PC-3 (cell line): ENCODE results near the gene SPTLC3. TPM values are rescaled to one million over a fixed set of nuclear protein-coding genes. Genes with fewer than 3 reads are reported as not detected.

Experiments
- ATAC-seq: fragments of 200-7000 bp; cut with Tn5 transposase; 2 replicates; pipeline ENCODE4 v1.9.1; 2020; ENCODE audit warnings: mild to moderate bottlenecking, moderate library complexity
- BruUV-seq: library from RNA; stranded (reverse); fragments of 400-500 nt; replicated peaks from 2 replicates; lab custom pipeline; 2021; lab: Mats Ljungman, UMichigan
- CTCF ChIA-PET: fragments of 300-600 bp; sonication (Branson Sonifier 250); formaldehyde crosslinking; loops from one replicate; lab custom pipeline; 2022; ENCODE audit warnings: antibody characterized with exemption; lab: Charles Lee
- POLR2A ChIA-PET: fragments of 300-600 bp; sonication (Branson Sonifier 250); formaldehyde crosslinking; loops from one replicate; lab custom pipeline; 2022; ENCODE audit warnings: antibody characterized with exemption; ENCODE audit not compliant: unreplicated experiment; lab: Charles Lee
- DNase-seq: peaks from one replicate; pipeline ENCODE4 v3.0.0-alpha.2; 2015
- H2AFZ ChIP-seq: fragments of 300-600 bp; sonication (generic); 2 replicates; pipeline ENCODE4 v1.6.0; 2016; ENCODE audit warnings: antibody characterized with exemption, low read length
- H3F3A ChIP-seq: fragments of 300-600 bp; sonication (generic); one replicate; pipeline ENCODE4 v1.6.0; 2017; ENCODE audit warnings: antibody characterized with exemption, low read length, control low read depth, mild to moderate bottlenecking; ENCODE audit not compliant: unreplicated experiment
- H3K27ac ChIP-seq: fragments of 300-600 bp; sonication (generic); 2 replicates; pipeline ENCODE4 v1.5.1; 2016; ENCODE audit warnings: mild to moderate bottlenecking, low read length
- H3K27me3 ChIP-seq: fragments of 300-600 bp; sonication (generic); 2 replicates; pipeline ENCODE4 v1.6.1; 2016; ENCODE audit warnings: low read length, mixed read lengths
- H3K36me3 ChIP-seq: fragments of 300-600 bp; sonication (generic); 2 replicates; pipeline ENCODE4 v1.6.1; 2016; ENCODE audit warnings: low read depth, mixed run types, low read length, mixed read lengths
- H3K4me1 ChIP-seq: fragments of 300-600 bp; sonication (generic); 2 replicates; pipeline ENCODE4 v1.5.1; 2016; ENCODE audit warnings: low read length; ENCODE audit not compliant: insufficient read depth
- H3K4me2 ChIP-seq: fragments of 300-600 bp; sonication (generic); 2 replicates; pipeline ENCODE4 v1.6.0; 2016; ENCODE audit warnings: low read length
- H3K4me3 ChIP-seq: fragments of 300-600 bp; sonication (generic); 2 replicates; pipeline ENCODE4 v1.5.1; 2016; ENCODE audit warnings: mild to moderate bottlenecking, low read length, mixed read lengths
- H3K79me2 ChIP-seq: fragments of 300-600 bp; sonication (generic); 2 replicates; pipeline ENCODE4 v1.6.1; 2017; ENCODE audit warnings: low read length, mixed read lengths
- H3K9ac ChIP-seq: fragments of 300-600 bp; sonication (generic); 2 replicates; pipeline ENCODE4 v1.6.0; 2016; ENCODE audit warnings: mild to moderate bottlenecking, low read length
- H3K9me2 ChIP-seq: fragments of 300-600 bp; sonication (generic); replicated peaks from 2 replicates; pipeline ENCODE4 v1.6.1; 2016; ENCODE audit warnings: mixed run types, low read length, mixed read lengths
- H3K9me3 ChIP-seq: fragments of 300-600 bp; sonication (generic); 2 replicates; pipeline ENCODE4 v1.6.1; 2016; ENCODE audit warnings: low read length, mixed read lengths
- H4K20me1 ChIP-seq: fragments of 300-600 bp; sonication (generic); 2 replicates; pipeline ENCODE4 v1.6.1; 2016; ENCODE audit warnings: low read length, mixed read lengths
- CTCF ChIP-seq: fragments of 300-600 bp; sonication (generic); conservative IDR thresholded peaks from 2 replicates; pipeline ENCODE4 v1.5.1; 2017; ENCODE audit warnings: antibody characterized with exemption, low read depth, mild to moderate bottlenecking, low read length
- EZH2 ChIP-seq: fragments of 300-600 bp; sonication (generic); IDR thresholded peaks from one replicate; pipeline ENCODE4 v1.6.1; 2017; ENCODE audit warnings: antibody characterized with exemption, mild to moderate bottlenecking, low read length; ENCODE audit not compliant: unreplicated experiment
- EZH2phosphoT487 ChIP-seq: fragments of 300-600 bp; sonication (generic); IDR thresholded peaks from 2 replicates; pipeline ENCODE4 v1.6.1; 2018; ENCODE audit warnings: mild to moderate bottlenecking, antibody characterized with exemption, low read length, borderline replicate concordance
- intact Hi-C: fragments of 100-400 bp; cut with micrococcal nuclease; formaldehyde crosslinking; loops from 2 replicates; pipeline ENCODE4 v1.9.0; 2023
- total RNA-seq: library from RNA; depleted of rRNA; stranded (reverse); fragments of >200 nt; gene quantifications from 2 replicates; pipeline ENCODE4 v1.2.3, GENCODE V29; 2014

SPTLC3 gene
- total RNA-seq, 1 experiment from 2014 or later: 16.3 TPM

- H3K27me3 ChIP-seq: no peaks in the 10 kb centered on the region
- H3K9me3 ChIP-seq: no peaks in the 10 kb centered on the region
- POLR2A ChIA-PET: no interaction called here
- no TSS peak for BruUV-seq
- DNase-seq (no peak), ATAC-seq (no peak)
- intact Hi-C loops: no loop called here
- H3K4me3 ChIP-seq: no peak overlapping the region
- no peaks in the 10 kb centered on the region for H3K9me2 ChIP-seq
- no peak overlapping the region for H3K4me2 ChIP-seq
- no peaks in the 10 kb centered on the region for H3K79me2 ChIP-seq
- H3K9ac ChIP-seq: no peak overlapping the region
- TF ChIP-seq CTCF (no peak), EZH2 (no peak), EZH2phosphoT487 (no peak)
- H3K36me3 ChIP-seq: no peaks in the 10 kb centered on the region
- peaks cover 5% of the 10 kb centered on the region; the same call in 1 of the 2 replicates for H3K4me1 ChIP-seq
- H4K20me1 ChIP-seq: no peaks in the 10 kb centered on the region
- H3F3A ChIP-seq: no peaks in the 10 kb centered on the region
- H2AFZ ChIP-seq: no peak overlapping the region
- no peak overlapping the region for H3K27ac ChIP-seq
- CTCF ChIA-PET: no interaction called here
Measured at GRCh38 chr20:12976720-12977309, 32.0 kb upstream of the SPTLC3 start.

GRCh38 chr20:12977328-12978125, 31.2 kb upstream of the SPTLC3 start:
- ATAC-seq: no peak
- Histone ChIP-seq H3K4me2 (no peak overlapping the region), H3K9ac (no peak overlapping the region), H3K9me2 (no peaks in the 10 kb centered on the region), H3K79me2 (no peaks in the 10 kb centered on the region), H3K27me3 (no peaks in the 10 kb centered on the region), H3K4me3 (no peak overlapping the region), H3F3A (no peaks in the 10 kb centered on the region), H4K20me1 (no peaks in the 10 kb centered on the region), H3K27ac (no peak overlapping the region), H3K36me3 (no peaks in the 10 kb centered on the region), H3K4me1 (peaks cover 8% of the 10 kb centered on the region; the same call in 1 of the 2 replicates), H3K9me3 (no peaks in the 10 kb centered on the region), H2AFZ (no peak overlapping the region)
- TF ChIP-seq EZH2 (no peak), EZH2phosphoT487 (no peak), CTCF (no peak)
- POLR2A ChIA-PET: no interaction called here
- CTCF ChIA-PET: no interaction called here
- no TSS peak for BruUV-seq
- no peak for DNase-seq
- intact Hi-C loops: no loop called here

- DNase-seq: no peak
- BruUV-seq: no TSS peak
- no peak overlapping the region for H3K4me3 ChIP-seq
- peaks cover 8% of the 10 kb centered on the region; the same call in 1 of the 2 replicates for H3K4me1 ChIP-seq
- TF ChIP-seq EZH2: no peak
- no peak for TF ChIP-seq EZH2phosphoT487
- no peak for TF ChIP-seq CTCF
- H2AFZ ChIP-seq: no peak overlapping the region
- no peaks in the 10 kb centered on the region for H3K36me3 ChIP-seq
- ATAC-seq: no peak
- intact Hi-C loops: no loop called here
- ChIA-PET CTCF (no interaction called here), POLR2A (interaction anchor here (0.6 kb wide), 1 partner anchor 30 kb away, joined by 3 read pairs; the partner anchor contains the start of gene SPTLC3)
- H3K9me3 ChIP-seq: no peaks in the 10 kb centered on the region
- H4K20me1 ChIP-seq: no peaks in the 10 kb centered on the region
- no peak overlapping the region for H3K4me2 ChIP-seq
- no peaks in the 10 kb centered on the region for H3K27me3 ChIP-seq
- H3K79me2 ChIP-seq: no peaks in the 10 kb centered on the region
- H3K9me2 ChIP-seq: no peaks in the 10 kb centered on the region
- no peaks in the 10 kb centered on the region for H3F3A ChIP-seq
- H3K9ac ChIP-seq: no peak overlapping the region
- no peak overlapping the region for H3K27ac ChIP-seq
Measured at GRCh38 chr20:12978126-12978394, 30.7 kb upstream of the SPTLC3 start.
